Mesodermal cell (in vitro differentiated cells): ENCODE results near the gene MBD3L5. TPM values are rescaled to one million over a fixed set of nuclear protein-coding genes. Genes with fewer than 3 reads are reported as not detected.
"Not testable (repeated sequence)": the region's sequence is repeated elsewhere in the genome, so short reads cannot be mapped to it uniquely, and the experiment has no call there.

Experiments
- H3K27ac ChIP-seq: 2 replicates; pipeline ENCODE4 v1.7.0; 2013; ENCODE audit warnings: mild to moderate bottlenecking, low read depth, low read length, moderate library complexity; ENCODE audit not compliant: severe bottlenecking
- H3K36me3 ChIP-seq: 2 replicates; pipeline ENCODE4 v1.7.1; 2013; ENCODE audit warnings: mild to moderate bottlenecking, low read length, moderate library complexity; ENCODE audit not compliant: control insufficient read depth, insufficient read depth
- H3K4me1 ChIP-seq: one replicate; pipeline ENCODE4 v1.7.1; 2013; ENCODE audit warnings: mild to moderate bottlenecking, low read length; ENCODE audit not compliant: insufficient read depth, control insufficient read depth, poor library complexity, severe bottlenecking
- H3K4me3 ChIP-seq: 2 replicates; pipeline ENCODE4 v1.7.0; 2013; ENCODE audit warnings: low read length, control low read depth, mild to moderate bottlenecking; ENCODE audit not compliant: insufficient read depth, poor library complexity, severe bottlenecking; ENCODE audit errors: extremely low read depth
- H3K9me3 ChIP-seq: 2 replicates; pipeline ENCODE4 v1.7.1; 2013; ENCODE audit warnings: mild to moderate bottlenecking, low read length, moderate library complexity; ENCODE audit not compliant: control insufficient read depth
- WGBS, 2 experiments: methylation state at CpG; one replicate each; pipeline ENCODE4 v1.1.5; 2013; ENCODE audit warnings: missing lambda C conversion rate in 2 of 2; ENCODE audit not compliant: insufficient coverage in 2 of 2; 5-methylcytosine and 5-hydroxymethylcytosine counted together
- polyA plus RNA-seq, 2 experiments: library from polyadenylated mRNA; stranded (reverse); fragments of 50-300 nt; gene quantifications; one replicate each; pipeline ENCODE4 v1.2.3, GENCODE V29; 2013

Gene MBD3L5
- not detected for polyA plus RNA-seq (2013, experiment 1 of 2)
- not detected for polyA plus RNA-seq (2013, experiment 2 of 2)

- H3K4me1 ChIP-seq, H3K9me3 ChIP-seq, H3K27ac ChIP-seq, H3K36me3 ChIP-seq, H3K4me3 ChIP-seq: not testable (repeated sequence)
- no CpG with 5 or more reads among the region's 9 CpGs for WGBS, 2 experiments
These were observed at the start of gene MBD3L5 for GRCh38 chr19:7030278-7030677. Gene MBD3L5 (plus strand): TSS chr19:7030578. CDS start chr19:7030612, 34 bp downstream.

- no peak overlapping the region for H3K4me3 ChIP-seq
- H3K27ac ChIP-seq, result no peak overlapping the region
- peaks cover 43% of the 10 kb centered on the region for H3K9me3 ChIP-seq
- no peaks in the 10 kb centered on the region for H3K4me1 ChIP-seq
- no peaks in the 10 kb centered on the region for H3K36me3 ChIP-seq
These were observed 46.9 kb upstream of the MBD3L5 start for GRCh38 chr19:6983448-6983847.

DNA sequence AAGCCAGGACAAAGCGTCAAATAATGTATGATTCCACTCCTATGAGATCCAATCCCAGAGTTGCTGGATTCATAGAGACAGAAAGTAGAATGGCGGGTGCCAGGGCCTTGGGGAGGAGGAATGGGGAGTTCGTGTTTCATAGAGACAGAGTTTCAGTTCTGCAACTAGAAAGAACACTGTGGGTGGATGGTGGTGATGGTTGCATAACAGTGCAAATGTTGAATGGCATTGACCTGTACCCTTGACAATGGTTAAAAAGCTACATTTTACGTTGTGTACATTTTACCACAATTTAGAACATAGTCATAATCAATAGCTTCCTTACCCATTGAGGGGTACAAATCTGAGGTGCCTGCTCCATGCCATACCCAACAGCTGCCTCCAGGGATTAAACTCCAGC lies 42.5 kb upstream of the MBD3L5 start:
- H3K9me3 ChIP-seq, result peaks cover 50% of the 10 kb centered on the region
- no peaks in the 10 kb centered on the region for H3K36me3 ChIP-seq
- H3K4me1 ChIP-seq, result no peaks in the 10 kb centered on the region
- 31 to 60% methylated on average over 1 to 3 of the region's 4 CpGs for WGBS, 2 experiments
- H3K4me3 ChIP-seq, result no peak overlapping the region
- no peak overlapping the region for H3K27ac ChIP-seq

DNA sequence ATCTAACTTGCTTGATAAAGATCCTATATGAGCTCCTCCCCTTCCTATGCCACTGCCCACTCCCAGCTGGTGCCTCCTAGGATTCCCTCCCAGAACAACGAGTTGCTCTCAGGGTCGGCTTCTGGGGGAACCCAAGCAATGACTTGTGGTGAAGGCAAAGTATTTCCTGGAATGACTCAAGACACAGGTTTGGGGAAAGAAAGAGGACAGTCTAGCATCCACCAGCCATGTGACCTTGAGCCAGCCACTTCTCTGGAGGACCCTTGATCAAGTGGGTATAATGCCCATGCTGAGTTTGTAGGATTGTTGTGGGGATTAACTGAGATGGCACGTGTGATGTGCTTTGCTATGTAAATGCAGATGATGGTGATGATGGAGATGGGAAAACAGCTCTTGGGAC lies 42.1 kb upstream of the MBD3L5 start:
- H3K4me3 ChIP-seq, result no peak overlapping the region
- peaks cover 48% of the 10 kb centered on the region for H3K9me3 ChIP-seq
- 63 to 87% methylated on average over 2 of the region's 3 CpGs for WGBS, 2 experiments
- no peak overlapping the region for H3K27ac ChIP-seq
- no peaks in the 10 kb centered on the region for H3K4me1 ChIP-seq
- no peaks in the 10 kb centered on the region for H3K36me3 ChIP-seq

DNA sequence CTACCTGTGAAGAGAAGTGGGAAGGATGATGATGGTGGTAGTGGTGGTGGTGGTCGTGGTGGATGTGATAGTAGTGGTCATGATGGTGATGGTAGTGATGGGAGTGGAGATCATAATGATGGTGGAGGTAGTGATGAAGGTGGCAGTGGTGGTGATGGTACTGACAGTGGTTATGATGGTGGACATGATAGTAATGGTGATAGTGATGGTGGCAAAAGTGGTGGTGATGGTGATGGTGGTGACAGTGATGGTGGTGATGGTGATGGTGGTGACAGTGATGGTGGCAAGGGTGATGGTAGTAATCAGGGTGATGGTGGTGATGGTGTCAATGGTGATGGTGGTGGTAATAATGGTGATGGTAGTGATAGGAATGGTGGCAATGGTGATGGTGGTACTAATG lies 35.3 kb upstream of the MBD3L5 start:
- 13 to 36% methylated on average over 1 of the region's 1 CpG for WGBS, 2 experiments
- no peak overlapping the region for H3K27ac ChIP-seq
- H3K4me3 ChIP-seq, result no peak overlapping the region
- no peaks in the 10 kb centered on the region for H3K36me3 ChIP-seq
- H3K4me1 ChIP-seq, result no peaks in the 10 kb centered on the region
- H3K9me3 ChIP-seq, result peaks cover 63% of the 10 kb centered on the region

- Histone ChIP-seq H3K4me3 (no peak overlapping the region), H3K27ac (no peak overlapping the region), H3K36me3 (no peaks in the 10 kb centered on the region), H3K4me1 (no peaks in the 10 kb centered on the region), H3K9me3 (peaks cover 70% of the 10 kb centered on the region)
- WGBS, 2 experiments, result 50 to 63% methylated on average over 1 to 2 of the region's 4 CpGs
These were observed 33.6 kb upstream of the MBD3L5 start for GRCh38 chr19:6996810-6997209.

DNA sequence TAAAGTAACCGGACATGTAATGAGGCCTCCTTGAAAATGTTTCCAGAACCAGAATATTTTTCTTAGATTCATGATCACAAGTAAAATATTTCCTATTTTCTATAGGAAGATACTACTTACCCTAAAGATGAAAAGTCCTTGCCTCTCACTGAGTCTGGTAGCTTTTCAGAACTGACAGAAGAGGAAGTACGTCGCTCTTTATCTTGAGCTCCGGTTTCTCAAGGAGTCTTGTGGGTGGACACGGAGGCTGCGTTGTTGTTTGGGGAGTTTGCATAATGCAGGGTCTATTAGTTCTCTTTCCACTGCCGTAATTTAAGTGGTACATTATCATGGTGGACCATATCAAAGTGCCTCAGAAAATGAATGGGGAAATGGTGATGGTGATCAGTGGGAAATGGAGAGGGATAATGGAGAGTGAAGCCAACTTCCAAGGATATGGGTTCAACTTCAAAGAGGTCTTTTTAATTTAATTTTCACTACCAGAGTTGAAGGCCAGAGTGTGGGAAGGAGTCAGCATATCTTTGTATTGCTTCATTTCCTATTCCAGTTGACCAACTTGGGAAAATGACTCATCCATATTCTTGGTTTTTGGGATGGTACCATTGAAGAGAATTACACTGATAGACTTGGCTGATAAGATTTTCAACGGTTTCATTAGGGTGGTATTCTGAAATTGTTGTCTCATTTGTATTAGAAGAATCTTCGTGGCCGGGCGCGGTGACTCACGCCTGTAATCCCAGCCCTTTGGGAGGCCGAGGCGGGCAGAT lies 32.5 kb upstream of the MBD3L5 start:
- Histone ChIP-seq H3K9me3 (peaks cover 72% of the 10 kb centered on the region), H3K27ac (no peak overlapping the region), H3K4me3 (no peak overlapping the region), H3K36me3 (no peaks in the 10 kb centered on the region), H3K4me1 (no peaks in the 10 kb centered on the region)
- 67 to 81% methylated on average over 5 to 12 of the region's 15 CpGs for WGBS, 2 experiments

GRCh38 chr19:6999933-7000332 lies 30.4 kb upstream of the MBD3L5 start:
- no peaks in the 10 kb centered on the region for H3K4me1 ChIP-seq
- peaks cover 69% of the 10 kb centered on the region for H3K9me3 ChIP-seq
- H3K4me3 ChIP-seq, result no peak overlapping the region
- H3K27ac ChIP-seq, result no peak overlapping the region
- 48 to 61% methylated on average over 4 to 7 of the region's 7 CpGs for WGBS, 2 experiments
- no peaks in the 10 kb centered on the region for H3K36me3 ChIP-seq

DNA sequence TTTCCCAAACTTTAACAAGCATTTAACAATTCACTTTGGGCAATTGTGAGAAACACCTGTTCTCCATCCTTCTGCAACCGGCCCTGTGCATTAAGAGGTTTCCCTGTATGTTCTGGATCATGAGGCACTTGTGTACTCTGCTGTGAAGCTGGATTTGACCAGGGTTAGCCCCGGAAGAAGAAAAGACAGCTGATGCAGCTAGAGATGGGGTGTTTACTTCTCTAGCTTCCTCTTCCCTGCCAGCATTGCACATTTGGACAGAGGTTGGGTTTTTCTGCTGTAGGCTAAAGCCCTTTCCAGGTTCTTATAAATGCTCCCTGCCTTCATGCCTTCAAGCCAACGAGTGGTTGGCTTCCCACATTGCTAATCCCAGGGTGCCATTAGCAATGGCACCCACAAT lies 30.0 kb upstream of the MBD3L5 start:
- 29 to 63% methylated on average over 1 of the region's 3 CpGs for WGBS, 2 experiments
- Histone ChIP-seq H3K4me1 (no peaks in the 10 kb centered on the region), H3K4me3 (no peak overlapping the region), H3K36me3 (no peaks in the 10 kb centered on the region), H3K9me3 (peaks cover 69% of the 10 kb centered on the region), H3K27ac (no peak overlapping the region)

- 54 to 55% methylated on average over 1 of the region's 1 CpG for WGBS, 2 experiments
- Histone ChIP-seq H3K4me1 (no peaks in the 10 kb centered on the region), H3K9me3 (peaks cover 65% of the 10 kb centered on the region), H3K27ac (no peak overlapping the region), H3K36me3 (no peaks in the 10 kb centered on the region), H3K4me3 (no peak overlapping the region)
These were observed 29.6 kb upstream of the MBD3L5 start for GRCh38 chr19:7000816-7001215.

GRCh38 chr19:7004313-7004931 lies 26.0 kb upstream of the MBD3L5 start:
- H3K36me3 ChIP-seq, result no peaks in the 10 kb centered on the region
- H3K4me3 ChIP-seq, result no peak overlapping the region
- no peaks in the 10 kb centered on the region for H3K4me1 ChIP-seq
- no peak overlapping the region for H3K27ac ChIP-seq
- 84 to 85% methylated on average over 7 to 12 of the region's 18 CpGs for WGBS, 2 experiments
- peaks cover 42% of the 10 kb centered on the region for H3K9me3 ChIP-seq
